ENCODE measurements around the gene WNT5A. TPM values are rescaled to one million over a fixed set of nuclear protein-coding genes. Genes with fewer than 3 reads are reported as not detected.

The WNT5A gene
- total RNA-seq, 1 donor from 2014 or later = 11.6 TPM

GRCh38 chr3:55441499-55441898 is 45.6 kb downstream of the WNT5A start:
- H3K36me3 Mint-ChIP-seq (ENCODE audit: low read depth) = no peaks in the 10 kb centered on the region
- H3K9me3 Mint-ChIP-seq (ENCODE audit: low read depth) = no peaks in the 10 kb centered on the region
- peak; percentile 12 for TF ChIP-seq CTCF (IDR thresholded peaks at IDR 0.05)
- no peaks in the 10 kb centered on the region for H3K4me1 Mint-ChIP-seq (ENCODE audit: low read depth)
- H3K27me3 Mint-ChIP-seq (ENCODE audit: low read depth) = peaks cover 2% of the 10 kb centered on the region
- no peak overlapping the region for H3K4me3 Mint-ChIP-seq (ENCODE audit: unreplicated experiment)
- DNase-seq (ENCODE audit: low spot score) = no peak
- no peak overlapping the region for H3K27ac Mint-ChIP-seq (ENCODE audit: unreplicated experiment)

GRCh38 chr3:55440104-55440708 is 46.9 kb downstream of the WNT5A start:
- no peak for DNase-seq (ENCODE audit: low spot score)
- H3K4me3 Mint-ChIP-seq (ENCODE audit: unreplicated experiment) = no peak overlapping the region
- TF ChIP-seq CTCF (IDR thresholded peaks at IDR 0.05) = no peak
- H3K27me3 Mint-ChIP-seq (ENCODE audit: low read depth) = peaks cover 2% of the 10 kb centered on the region
- no peaks in the 10 kb centered on the region for H3K36me3 Mint-ChIP-seq (ENCODE audit: low read depth)
- H3K4me1 Mint-ChIP-seq (ENCODE audit: low read depth) = no peaks in the 10 kb centered on the region
- no peaks in the 10 kb centered on the region for H3K9me3 Mint-ChIP-seq (ENCODE audit: low read depth)
- H3K27ac Mint-ChIP-seq (ENCODE audit: unreplicated experiment) = no peak overlapping the region

GRCh38 chr3:55439657-55440056 is 47.4 kb downstream of the WNT5A start:
- H3K27ac Mint-ChIP-seq (ENCODE audit: unreplicated experiment) = no peak overlapping the region
- H3K36me3 Mint-ChIP-seq (ENCODE audit: low read depth) = no peaks in the 10 kb centered on the region
- TF ChIP-seq CTCF (IDR thresholded peaks at IDR 0.05) = no peak
- H3K4me3 Mint-ChIP-seq (ENCODE audit: unreplicated experiment) = no peak overlapping the region
- H3K4me1 Mint-ChIP-seq (ENCODE audit: low read depth) = no peaks in the 10 kb centered on the region
- no peaks in the 10 kb centered on the region for H3K9me3 Mint-ChIP-seq (ENCODE audit: low read depth)
- H3K27me3 Mint-ChIP-seq (ENCODE audit: low read depth) = peaks cover 2% of the 10 kb centered on the region
- no peak for DNase-seq (ENCODE audit: low spot score)

GRCh38 chr3:55436644-55437043 is 50.5 kb downstream of the WNT5A start:
- TF ChIP-seq CTCF (IDR thresholded peaks at IDR 0.05) = no peak
- Mint-ChIP-seq H3K27me3 (ENCODE audit: low read depth) (no peaks in the 10 kb centered on the region), H3K4me1 (ENCODE audit: low read depth) (no peaks in the 10 kb centered on the region), H3K36me3 (ENCODE audit: low read depth) (no peaks in the 10 kb centered on the region), H3K9me3 (ENCODE audit: low read depth) (no peaks in the 10 kb centered on the region), H3K4me3 (ENCODE audit: unreplicated experiment) (no peak overlapping the region), H3K27ac (ENCODE audit: unreplicated experiment) (no peak overlapping the region)
- no peak for DNase-seq (ENCODE audit: low spot score)

- H3K27ac Mint-ChIP-seq (ENCODE audit: unreplicated experiment) = no peak overlapping the region
- H3K4me3 Mint-ChIP-seq (ENCODE audit: unreplicated experiment) = no peak overlapping the region
- no peak for DNase-seq (ENCODE audit: low spot score)
- no peaks in the 10 kb centered on the region for H3K9me3 Mint-ChIP-seq (ENCODE audit: low read depth)
- H3K4me1 Mint-ChIP-seq (ENCODE audit: low read depth) = no peaks in the 10 kb centered on the region
- H3K27me3 Mint-ChIP-seq (ENCODE audit: low read depth) = no peaks in the 10 kb centered on the region
- H3K36me3 Mint-ChIP-seq (ENCODE audit: low read depth) = no peaks in the 10 kb centered on the region
- TF ChIP-seq CTCF (IDR thresholded peaks at IDR 0.05) = no peak
Measured at GRCh38 chr3:55435491-55435890, 51.6 kb downstream of the WNT5A start.

Measured in chondrocyte (in vitro differentiated cells).